HEK293T (cell line): Measurements from ENCODE around the gene SLC6A11.

ENCODE experiments used
- BHLHE40 ChIP-seq: fragments of 450-650 bp; IDR thresholded peaks from 2 replicates; pipeline ENCODE4 v1.6.1; 2016; ENCODE audit warnings: mild to moderate bottlenecking, moderate library complexity, borderline replicate concordance
- CTBP1 ChIP-seq: fragments of 450-650 bp; IDR thresholded peaks from 2 replicates; pipeline ENCODE4 v1.6.1; 2016; ENCODE audit warnings: borderline replicate concordance
- ELF4 ChIP-seq: fragments of 450-650 bp; IDR thresholded peaks from 2 replicates; pipeline ENCODE4 v1.6.1; 2017; ENCODE audit warnings: antibody characterized with exemption
- FOXA1 ChIP-seq: fragments of 450-650 bp; IDR thresholded peaks from 2 replicates; pipeline ENCODE4 v1.6.1; 2016; ENCODE audit warnings: mild to moderate bottlenecking
- FOXM1 ChIP-seq: fragments of 450-650 bp; IDR thresholded peaks from 2 replicates; pipeline ENCODE4 v1.6.1; 2017; ENCODE audit warnings: mild to moderate bottlenecking, borderline replicate concordance
- HDGF ChIP-seq: fragments of 450-650 bp; IDR thresholded peaks from 2 replicates; pipeline ENCODE4 v1.6.1; 2017; ENCODE audit warnings: antibody characterized with exemption, borderline replicate concordance
- SP1 ChIP-seq: fragments of 450-650 bp; IDR thresholded peaks from 2 replicates; pipeline ENCODE4 v1.6.1; 2017
- SUZ12 ChIP-seq: fragments of 450-650 bp; IDR thresholded peaks from 2 replicates; pipeline ENCODE4 v1.6.1; 2016; ENCODE audit warnings: mild to moderate bottlenecking
- TARDBP ChIP-seq: fragments of 450-650 bp; IDR thresholded peaks from 2 replicates; pipeline ENCODE4 v1.6.1; 2016
- ZNF384 ChIP-seq: fragments of 450-650 bp; IDR thresholded peaks from 2 replicates; pipeline ENCODE4 v1.6.1; 2016

DNA sequence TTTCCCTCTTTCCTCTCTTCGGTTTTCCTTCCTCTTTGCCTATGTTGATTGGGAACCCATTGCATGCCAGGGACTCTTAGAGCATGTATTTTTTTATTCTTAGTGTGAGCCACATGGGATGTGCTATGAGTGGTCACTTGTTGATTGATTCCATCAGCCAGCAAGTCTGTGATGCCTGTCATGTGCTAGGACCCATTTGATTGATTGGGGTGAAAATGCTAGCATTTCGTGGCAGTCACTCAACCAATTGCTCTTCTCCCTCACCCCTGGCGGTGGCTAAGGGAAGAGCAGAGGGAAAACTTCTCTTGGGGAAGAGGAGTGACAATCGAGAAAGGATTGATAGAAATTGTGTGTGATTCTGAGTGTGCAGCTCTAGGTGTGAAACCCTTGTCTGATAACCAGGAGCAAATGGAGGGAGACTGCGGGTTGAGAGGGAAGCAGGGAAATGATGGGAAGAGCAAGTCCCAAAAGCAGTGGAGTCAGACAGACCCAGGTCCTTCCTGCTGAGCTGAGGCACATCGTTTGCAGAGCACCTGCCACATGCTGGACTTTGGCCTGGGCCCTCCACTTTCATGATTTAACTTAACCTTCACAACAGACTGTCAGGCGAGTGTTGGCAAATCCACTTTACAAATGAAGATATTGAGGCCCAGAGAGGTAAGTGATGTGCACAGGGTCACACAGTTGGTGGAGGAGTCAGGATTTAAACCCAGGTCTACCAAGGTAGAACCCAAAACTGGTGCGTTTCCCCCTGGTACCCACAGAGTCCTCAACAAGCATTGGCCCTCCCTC lies 40.0 kb downstream of the SLC6A11 start:
- TF ChIP-seq HDGF (no peak), SP1 (no peak), TARDBP (no peak), BHLHE40 (no peak), SUZ12 (no peak), FOXM1 (no peak), ELF4 (no peak), FOXA1 (no peak), CTBP1 (no peak), ZNF384 (no peak)
